Omental fat pad (tissue), 4 donors: ENCODE data around the gene SCN1A. TPM values are rescaled to one million over a fixed set of nuclear protein-coding genes. Genes with fewer than 3 reads are reported as not detected.

Source experiments
- ATAC-seq: fragments of 150-250 bp; one replicate; pipeline ENCODE4 v1.9.1; 2016; ENCODE audit warnings: mild to moderate bottlenecking, moderate library complexity; ENCODE audit not compliant: low FRiP score
- DNase-seq: peaks from one replicate; pipeline ENCODE4 v3.0.0-alpha.2; 2019; ENCODE audit warnings: low spot score
- CTCF ChIP-seq, 3 donors: fragments of 450-650 bp; IDR thresholded peaks; one replicate each; pipeline ENCODE4 v1.5.1; 2016 to 2017; ENCODE audit warnings: antibody characterized with exemption in 3 of 3, mild to moderate bottlenecking in 3 of 3, moderate library complexity in 2 of 3
- total RNA-seq, 4 donors: library from RNA; depleted of rRNA; stranded (reverse); fragments of >200 nt; gene quantifications; one replicate each; pipeline ENCODE4 v1.1.0, GENCODE V29; 2016

Gene SCN1A
- total RNA-seq, 4 donors from 2014 or later: 0.09 TPM; not detected in 3

GRCh38 chr2:166068981-166069380 lies 58.8 kb downstream of the SCN1A start:
- TF ChIP-seq CTCF (IDR thresholded peaks at IDR 0.05): no peak
- DNase-seq (no peak), ATAC-seq (no peak)

DNA sequence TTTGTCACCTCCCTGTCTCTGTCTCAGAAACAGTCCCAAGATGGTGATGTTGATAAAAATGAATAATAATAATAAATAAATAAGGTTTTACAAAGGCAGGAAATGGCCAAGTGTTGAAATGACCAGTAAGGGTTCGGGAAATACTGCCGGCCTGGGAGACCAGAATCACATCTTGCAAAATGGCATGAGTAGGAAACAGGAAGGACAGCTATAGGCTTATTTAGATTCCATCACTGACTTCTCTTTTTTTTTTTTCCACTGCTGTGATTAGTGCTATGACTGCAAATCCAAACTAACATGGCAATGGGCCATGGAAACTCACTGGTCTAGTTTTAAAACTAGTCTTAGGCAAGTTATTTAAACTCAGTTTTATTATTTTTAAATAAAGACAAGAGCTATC lies 60.6 kb downstream of the SCN1A start:
- DNase-seq: no peak
- ATAC-seq: no peak
- TF ChIP-seq CTCF (IDR thresholded peaks at IDR 0.05): no peak

GRCh38 chr2:166060191-166060590 lies 67.6 kb downstream of the SCN1A start:
- no peak for TF ChIP-seq CTCF (IDR thresholded peaks at IDR 0.05)
- no peak for DNase-seq
- no peak for ATAC-seq

DNA sequence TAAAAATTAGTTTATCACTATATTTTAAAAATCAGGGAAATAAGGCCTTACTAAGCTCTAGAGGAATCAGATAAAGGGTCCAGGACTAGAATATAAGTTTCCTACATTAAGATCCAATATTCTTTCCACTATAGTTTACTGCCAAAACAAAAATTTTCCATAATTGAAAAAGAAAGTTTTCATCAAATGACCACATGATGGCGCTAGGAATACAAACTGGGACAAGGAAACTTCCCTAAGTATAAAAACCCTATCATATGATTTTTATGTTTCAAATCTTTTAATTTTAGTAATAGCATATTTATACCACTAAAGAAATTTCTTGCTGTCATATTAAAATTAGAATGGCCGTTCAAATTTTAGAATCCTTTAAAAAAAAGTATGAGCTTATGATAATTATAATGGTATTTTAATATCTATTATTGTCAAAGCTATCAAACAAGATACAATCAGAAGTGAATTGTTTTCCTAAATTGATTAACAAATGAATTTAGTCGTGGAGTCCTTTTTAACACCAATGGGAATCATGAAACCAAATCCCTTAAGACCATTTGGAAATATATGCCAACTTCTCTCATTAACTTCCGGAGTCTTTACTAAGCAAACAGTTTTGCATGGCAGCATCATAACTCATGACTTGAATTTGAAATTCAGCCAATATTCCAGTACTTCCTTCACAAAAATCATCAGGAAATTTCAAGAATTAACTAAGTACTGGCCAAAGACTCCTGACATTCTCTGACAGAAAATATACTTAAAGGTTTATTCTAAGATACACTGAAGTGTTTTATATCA lies 70.3 kb downstream of the SCN1A start:
- no peak for TF ChIP-seq CTCF (IDR thresholded peaks at IDR 0.05)
- ATAC-seq: no peak
- DNase-seq: no peak

DNA sequence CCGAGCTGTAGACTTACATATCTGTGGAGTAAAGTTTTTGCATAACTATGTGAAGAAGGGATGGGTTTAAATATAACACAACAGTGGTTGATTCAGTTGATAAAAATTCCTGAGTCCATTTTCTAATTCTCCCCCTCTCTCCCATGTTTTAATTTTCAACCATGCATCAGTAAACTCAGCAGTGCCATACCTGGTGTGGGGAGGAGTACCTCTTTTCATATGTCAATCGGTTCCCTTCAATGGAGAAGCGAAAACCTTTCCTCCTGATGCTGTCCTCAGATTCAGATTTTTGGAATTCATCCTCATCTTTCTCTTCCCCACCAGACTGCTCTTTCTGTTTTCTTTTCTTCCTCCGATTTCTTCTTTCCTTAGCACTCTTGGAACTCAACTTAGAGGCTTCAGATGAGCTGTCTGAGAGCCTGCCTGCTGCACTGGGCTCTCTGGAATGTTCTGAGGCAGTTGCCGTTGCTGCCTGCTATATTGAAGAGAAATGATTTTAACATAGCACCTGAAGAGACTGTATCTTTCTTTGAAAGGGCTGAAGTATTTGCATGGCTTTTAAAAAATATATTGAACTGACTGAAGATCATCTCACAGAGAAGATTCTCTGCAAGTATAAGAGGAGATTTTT lies 82.9 kb downstream of the SCN1A start:
- no peak for TF ChIP-seq CTCF (IDR thresholded peaks at IDR 0.05)
- ATAC-seq: no peak
- DNase-seq: no peak

DNA sequence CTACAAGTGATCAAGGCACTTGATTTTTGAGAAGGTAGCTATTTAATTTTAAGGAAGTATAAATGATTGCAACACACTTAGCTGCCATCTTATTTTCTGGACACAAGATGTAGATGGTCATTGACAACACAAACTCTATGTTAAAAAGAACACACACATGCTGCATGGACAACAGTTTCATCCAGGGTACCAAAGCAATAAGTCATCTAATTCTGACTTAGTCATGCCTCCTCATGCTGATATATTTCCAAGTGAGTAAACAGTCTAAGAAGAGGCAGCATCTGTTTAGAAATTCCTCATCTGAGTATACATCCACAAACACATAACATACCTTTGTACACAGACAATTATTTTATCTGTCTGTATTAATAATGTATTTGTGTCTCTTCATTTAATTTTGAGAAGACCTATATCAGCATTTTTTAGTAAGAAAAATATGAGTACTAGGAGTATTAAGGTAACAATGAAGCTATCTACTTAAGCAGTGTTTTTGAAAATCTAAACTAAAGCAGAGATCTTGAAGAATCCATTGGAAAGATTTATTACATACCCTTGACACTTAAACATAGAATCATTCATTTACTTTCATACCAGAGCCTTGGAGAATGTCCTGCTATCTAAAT lies 84.9 kb downstream of the SCN1A start:
- DNase-seq (no peak), ATAC-seq (no peak)
- TF ChIP-seq CTCF (IDR thresholded peaks at IDR 0.05): no peak
